KG1 (cell line): ENCODE data around the gene DUS2.

ENCODE experiments used
- DNase-seq: peaks from one replicate; lab custom pipeline; 2025; lab: John Stamatoyannopoulos, UW

The DUS2 gene

GRCh38 chr16:68126395-68126794 lies 103.3 kb downstream of the DUS2 start:
- DNase-seq, result no peak

- DNase-seq, result no peak
Measured at GRCh38 chr16:68128577-68129305, 105.7 kb downstream of the DUS2 start.
